ENCODE measurements around the gene DYNLL2. TPM values are rescaled to one million over a fixed set of nuclear protein-coding genes. Genes with fewer than 3 reads are reported as not detected.

Gene DYNLL2
- 8.7 and 10.9 TPM in 2 replicates for total RNA-seq

DNA sequence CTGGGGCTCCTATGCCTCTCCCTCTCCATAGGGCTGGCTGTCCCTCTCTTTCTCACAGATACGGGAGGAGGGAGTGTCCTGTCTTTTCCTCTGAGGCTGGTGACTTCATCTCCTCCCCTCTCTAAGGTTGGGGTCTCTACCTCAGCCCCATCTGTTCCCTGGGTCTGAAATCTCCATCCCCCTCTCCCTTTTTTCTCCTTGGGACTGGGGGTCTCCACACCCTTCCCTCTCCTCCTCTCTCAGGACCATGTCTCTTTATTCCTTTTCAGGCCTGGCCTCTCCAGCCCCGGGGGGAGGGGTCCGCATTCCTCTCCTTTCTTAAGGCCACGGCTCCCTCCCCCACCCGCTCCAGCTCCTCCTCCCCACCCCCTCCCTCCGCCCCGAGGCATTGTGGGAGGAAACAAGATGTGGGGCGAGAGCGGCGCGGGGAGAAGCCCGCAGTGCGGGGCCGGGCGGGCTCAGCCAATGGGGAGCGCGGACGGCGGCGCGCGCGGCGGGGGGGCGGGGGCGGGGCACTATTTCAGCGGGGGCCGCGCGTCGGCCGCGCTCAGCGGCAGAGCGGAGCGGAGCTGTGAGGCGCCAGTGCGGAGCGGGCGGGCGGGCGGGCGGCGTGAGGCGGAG lies at the start of gene DYNLL2:
TSS of gene DYNLL2 (plus strand) at position 550 of the 621 bp plus-strand sequence. CDS start 3,672 bp downstream, outside the sequence.

Other genes starting within 250 kb of the DYNLL2 start
- gene MRPS23, start 233.4 kb upstream of the DYNLL2 start, total RNA-seq: 22.8 and 29.0 TPM in 2 replicates
- gene CUEDC1, start 128.0 kb upstream of the DYNLL2 start, total RNA-seq: 11.0 and 17.3 TPM in 2 replicates
- gene VEZF1, start 95.2 kb upstream of the DYNLL2 start, total RNA-seq: 41.5 and 42.5 TPM in 2 replicates
- 170 and 197 TPM in 2 replicates for gene SRSF1, start 76.2 kb upstream of the DYNLL2 start, total RNA-seq
- gene OR4D1, start 65.0 kb downstream of the DYNLL2 start, total RNA-seq: 0.32 TPM in 1 of 2 replicates, not detected in the other
- not detected in 2 replicates for gene OR4D2, start 83.6 kb downstream of the DYNLL2 start, total RNA-seq
- not detected in 2 replicates for gene EPX, start 109.3 kb downstream of the DYNLL2 start, total RNA-seq
- 6.8 and 8.1 TPM in 2 replicates for gene MKS1, start 135.8 kb downstream of the DYNLL2 start, total RNA-seq
- not detected in 2 replicates for gene LPO, start 155.2 kb downstream of the DYNLL2 start, total RNA-seq
- under 0.01 and 0.08 TPM in 2 replicates for gene MPO, start 197.5 kb downstream of the DYNLL2 start, total RNA-seq
- 0.65 and 3.2 TPM in 2 replicates for gene TSPOAP1, start 245.4 kb downstream of the DYNLL2 start, total RNA-seq